HL-60 (cell line): ENCODE data around the gene CENPM.

Experiments used
- CTCF ChIP-seq: IDR thresholded peaks from one replicate; pipeline ENCODE4 v1.5.1; 2011; ENCODE audit warnings: low read length, control low read depth, inconsistent platforms; ENCODE audit not compliant: insufficient read depth
- POLR2AphosphoS5 ChIP-seq: IDR thresholded peaks from 2 replicates; pipeline ENCODE4 v1.6.1; 2012; ENCODE audit warnings: low read depth
- REST ChIP-seq: IDR thresholded peaks from 2 replicates; pipeline ENCODE4 v1.6.1; 2012; ENCODE audit warnings: low read depth; ENCODE audit not compliant: insufficient replicate concordance

GRCh38 chr22:41928593-41929417 lies 18.1 kb downstream of the CENPM start:
- no peak for TF ChIP-seq CTCF
- TF ChIP-seq POLR2AphosphoS5, result no peak
- no peak for TF ChIP-seq REST
